LNCAP (cell line): ENCODE measurements around the gene SRSF6.

Experiments used
- TF ChIP-seq, protein P1 (sequence below): fragments of 450-650 bp; IDR thresholded peaks from 2 replicates; pipeline ENCODE4 v1.5.1; 2017; ENCODE audit warnings: mild to moderate bottlenecking

Gene SRSF6

DNA sequence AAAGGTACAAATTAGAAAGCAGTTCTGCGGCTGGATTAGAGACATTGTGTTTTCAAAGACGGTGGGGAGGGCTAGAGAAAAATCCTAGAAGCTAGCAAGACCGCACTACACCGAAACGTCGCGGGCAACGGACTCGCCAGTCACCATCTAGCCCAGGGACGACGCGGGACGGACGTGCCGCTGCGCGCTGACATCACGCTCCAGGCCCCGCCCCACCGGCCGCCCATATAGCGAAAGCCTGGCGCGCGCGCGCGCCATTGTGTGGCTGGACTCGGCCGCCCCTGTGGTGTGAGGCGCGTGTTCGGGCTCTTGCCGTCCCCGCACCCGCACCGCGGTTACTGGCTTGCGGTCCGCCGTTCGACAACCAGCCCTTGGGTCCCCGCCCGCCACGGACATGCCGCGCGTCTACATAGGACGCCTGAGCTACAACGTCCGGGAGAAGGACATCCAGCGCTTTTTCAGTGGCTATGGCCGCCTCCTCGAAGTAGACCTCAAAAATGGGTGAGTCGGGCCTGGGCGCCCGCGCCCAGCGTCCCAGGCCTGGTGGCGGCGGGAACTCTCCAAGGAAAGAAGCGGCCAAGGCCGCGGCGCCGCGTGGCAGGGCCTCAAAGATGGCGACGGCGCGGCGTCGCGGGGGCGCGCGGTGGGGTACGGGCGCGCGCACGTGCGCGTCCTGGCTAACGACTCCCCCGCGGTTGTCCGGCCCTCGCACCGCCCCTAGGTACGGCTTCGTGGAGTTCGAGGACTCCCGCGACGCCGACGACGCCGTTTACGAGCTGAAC is at the start of gene SRSF6:
Gene SRSF6, plus strand, starts transcription at position 257 of the 782 bp plus-strand sequence. Its CDS starts 138 bp downstream, at position 395.
- TF ChIP-seq, protein P1, sequence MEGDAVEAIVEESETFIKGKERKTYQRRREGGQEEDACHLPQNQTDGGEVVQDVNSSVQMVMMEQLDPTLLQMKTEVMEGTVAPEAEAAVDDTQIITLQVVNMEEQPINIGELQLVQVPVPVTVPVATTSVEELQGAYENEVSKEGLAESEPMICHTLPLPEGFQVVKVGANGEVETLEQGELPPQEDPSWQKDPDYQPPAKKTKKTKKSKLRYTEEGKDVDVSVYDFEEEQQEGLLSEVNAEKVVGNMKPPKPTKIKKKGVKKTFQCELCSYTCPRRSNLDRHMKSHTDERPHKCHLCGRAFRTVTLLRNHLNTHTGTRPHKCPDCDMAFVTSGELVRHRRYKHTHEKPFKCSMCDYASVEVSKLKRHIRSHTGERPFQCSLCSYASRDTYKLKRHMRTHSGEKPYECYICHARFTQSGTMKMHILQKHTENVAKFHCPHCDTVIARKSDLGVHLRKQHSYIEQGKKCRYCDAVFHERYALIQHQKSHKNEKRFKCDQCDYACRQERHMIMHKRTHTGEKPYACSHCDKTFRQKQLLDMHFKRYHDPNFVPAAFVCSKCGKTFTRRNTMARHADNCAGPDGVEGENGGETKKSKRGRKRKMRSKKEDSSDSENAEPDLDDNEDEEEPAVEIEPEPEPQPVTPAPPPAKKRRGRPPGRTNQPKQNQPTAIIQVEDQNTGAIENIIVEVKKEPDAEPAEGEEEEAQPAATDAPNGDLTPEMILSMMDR: no peak

DNA sequence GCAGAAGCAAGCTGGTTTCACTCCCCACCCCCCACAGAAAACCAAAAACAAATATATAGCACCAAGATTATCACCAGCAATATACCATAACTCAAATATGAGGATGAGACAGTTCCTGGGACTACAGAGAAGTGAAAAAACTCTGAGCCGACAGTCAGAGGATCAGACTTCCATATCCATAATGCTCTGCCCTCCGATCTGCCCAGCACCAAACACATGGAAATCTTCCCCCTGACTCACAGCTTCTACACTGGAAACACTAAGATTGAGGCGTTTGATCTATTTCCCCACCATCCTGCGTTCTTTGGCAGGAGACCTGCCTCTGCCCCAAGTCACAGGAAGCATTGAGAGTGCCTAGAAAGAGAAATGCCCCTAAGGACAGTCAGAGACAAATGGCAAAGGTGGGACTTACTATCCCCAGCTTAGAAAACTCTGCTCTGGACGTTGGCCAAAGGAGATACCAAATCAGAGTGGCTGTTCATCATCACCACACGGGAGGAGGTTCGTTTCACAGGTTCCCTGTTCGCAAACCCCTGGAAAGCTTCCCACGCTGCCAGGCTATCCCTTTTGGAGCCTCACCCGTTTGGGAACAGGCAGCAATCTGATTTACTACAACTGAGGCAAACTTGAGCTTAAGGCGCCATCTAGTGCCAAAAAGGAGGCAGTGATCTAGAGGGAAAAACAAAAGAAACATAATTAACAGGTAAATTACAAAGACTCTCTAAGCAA is 48.7 kb upstream of the SRSF6 start:
- TF ChIP-seq, protein P1: peak; percentile 74

DNA sequence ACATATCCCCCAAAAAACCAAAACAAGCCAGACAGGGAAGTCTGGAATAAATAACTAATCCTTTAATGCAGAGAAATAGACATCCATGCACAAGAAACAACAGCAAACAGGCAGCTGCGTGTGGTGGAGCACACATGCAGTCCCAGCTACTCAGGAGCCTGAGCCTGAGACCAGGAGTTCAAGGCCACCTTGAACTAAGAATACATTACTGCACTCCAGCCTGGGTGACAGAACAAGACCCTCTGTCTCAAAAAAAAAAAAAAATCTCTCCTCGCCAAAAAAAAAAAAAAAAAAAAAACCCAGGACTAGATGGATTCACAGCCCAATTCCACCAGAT is 48.2 kb upstream of the SRSF6 start:
- TF ChIP-seq, protein P1: no peak; the same call in none of the 2 replicates

DNA sequence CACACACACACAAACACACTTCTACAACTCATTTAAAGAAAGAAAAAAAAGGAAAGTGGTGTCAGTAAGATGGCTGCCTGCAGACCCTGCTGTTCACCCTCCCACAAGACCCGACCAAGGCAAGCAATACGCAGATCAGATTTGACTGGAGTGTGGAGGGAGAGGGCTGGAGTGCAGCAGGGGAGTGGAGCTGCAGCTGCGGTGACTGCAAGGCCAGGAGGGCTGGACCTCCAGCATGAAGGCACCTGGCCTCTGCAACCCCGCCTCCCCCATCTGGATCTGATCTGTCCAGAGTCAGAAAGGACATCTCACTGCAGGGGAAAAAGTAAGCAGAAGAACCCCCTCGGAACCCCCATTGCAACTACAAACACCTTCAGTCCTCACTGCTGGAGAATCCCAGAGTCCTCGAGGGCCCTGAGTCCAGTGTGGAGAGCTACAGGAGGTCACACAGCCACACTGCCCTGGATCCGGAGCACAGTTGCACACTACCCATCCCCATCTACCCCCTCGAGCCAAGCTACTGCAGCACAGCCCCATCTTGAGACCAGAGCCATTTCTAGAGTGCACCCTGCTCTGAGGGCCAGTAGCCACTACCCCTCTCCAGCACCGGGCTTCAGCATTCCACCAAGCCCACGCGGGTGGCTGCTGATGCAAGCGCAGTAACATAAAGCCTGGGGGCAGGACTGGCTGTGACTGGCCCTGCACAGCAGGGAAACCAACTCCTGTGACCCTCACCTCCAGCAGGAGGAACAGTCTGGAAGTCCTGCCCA is 41.9 kb upstream of the SRSF6 start:
- TF ChIP-seq, protein P1: no peak

DNA sequence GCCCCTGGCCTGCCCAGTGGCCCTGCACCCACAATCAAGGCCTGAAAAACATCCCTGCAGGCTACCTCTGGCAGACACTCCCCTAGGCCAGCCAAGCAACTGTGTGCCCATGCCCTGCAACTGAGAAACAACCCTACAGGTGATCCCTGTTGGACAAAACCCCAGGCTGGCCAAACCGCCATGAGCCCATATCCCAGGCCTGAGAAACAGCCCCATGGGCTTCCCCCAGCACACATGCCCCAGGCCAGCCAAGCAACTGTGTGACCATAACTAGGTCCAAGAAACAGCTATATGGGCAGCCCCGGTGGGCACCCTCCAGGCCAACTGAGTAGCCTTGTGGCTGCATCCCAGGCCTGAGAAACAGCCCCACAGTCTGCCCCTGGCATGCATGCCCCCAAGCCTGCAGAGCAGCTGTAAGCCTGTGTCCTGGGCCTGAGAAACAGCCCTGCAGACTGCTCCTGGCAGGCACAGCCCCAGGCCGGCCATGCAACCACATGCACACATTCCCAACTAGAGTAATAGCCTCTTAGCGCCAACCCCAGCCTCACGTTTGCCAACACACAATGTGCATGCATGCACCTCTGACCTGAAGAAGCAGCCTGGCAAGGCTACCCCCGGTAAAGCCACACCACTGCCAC is 41.0 kb upstream of the SRSF6 start:
- TF ChIP-seq, protein P1: no peak

DNA sequence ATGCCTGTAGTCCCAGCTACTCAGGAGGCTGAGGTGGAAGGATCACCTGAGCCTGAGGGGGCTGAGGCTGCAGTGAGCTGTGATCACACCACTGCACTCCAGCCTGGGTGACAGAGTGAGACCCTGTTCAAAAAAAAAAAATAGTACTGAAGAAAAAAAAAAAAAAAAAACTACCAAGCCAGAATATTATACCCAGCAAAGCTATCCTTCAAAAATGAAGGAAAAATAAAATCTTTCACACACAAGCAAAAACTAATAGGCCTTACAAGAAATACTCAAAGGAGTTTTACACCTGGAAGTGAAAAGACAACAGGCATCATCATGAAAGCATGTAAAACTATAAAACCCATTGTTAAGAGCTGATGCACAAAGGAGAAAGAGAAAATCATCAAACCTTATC is 37.5 kb upstream of the SRSF6 start:
- TF ChIP-seq, protein P1: no peak

DNA sequence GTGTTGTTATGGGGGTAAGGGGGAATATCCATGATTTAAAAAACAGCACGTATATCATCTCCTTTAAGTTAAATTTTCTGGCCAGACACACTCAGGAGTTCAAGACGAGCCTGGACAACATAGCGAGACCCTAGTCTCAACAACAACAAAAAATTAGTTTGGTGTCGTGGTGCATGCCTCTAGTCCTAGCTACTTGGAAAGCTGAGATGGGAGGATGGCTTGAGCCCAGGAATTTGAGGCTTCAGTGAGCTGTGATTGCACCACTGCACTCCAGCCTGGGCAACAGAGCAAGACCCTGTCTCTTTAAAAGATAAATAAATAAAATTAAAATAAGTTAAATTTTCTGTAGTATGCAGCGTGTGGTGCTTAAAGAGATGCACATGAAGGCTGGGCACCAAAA is 31.5 kb upstream of the SRSF6 start:
- TF ChIP-seq, protein P1: no peak
